ENCODE results near the gene AKAP1.

- no peak for TF ChIP-seq MAFK (IDR thresholded peaks at IDR 0.05; ENCODE audit: low read depth, low read length)
- no peak for TF ChIP-seq MAX (IDR thresholded peaks at IDR 0.05)
- no peak for TF ChIP-seq CTCF (IDR thresholded peaks at IDR 0.05; ENCODE audit: control extremely low read depth in 1 of 3, insufficient read depth in 1 of 3, low read depth in 1 of 3, low read length in 3 of 3)
- no peak for TF ChIP-seq GABPA (IDR thresholded peaks at IDR 0.05; ENCODE audit: borderline replicate concordance, insufficient read depth, low read length)
- TF ChIP-seq TBP (IDR thresholded peaks at IDR 0.05; ENCODE audit: low read depth, low read length) = no peak
- TF ChIP-seq E2F6 (IDR thresholded peaks at IDR 0.05) = no peak
- no peak for TF ChIP-seq EZH2 (IDR thresholded peaks at IDR 0.05; ENCODE audit: low read depth, low read length, severe bottlenecking)
- TF ChIP-seq CEBPB (IDR thresholded peaks at IDR 0.05; ENCODE audit: low read depth, low read length) = no peak
- TF ChIP-seq SIN3A (conservative IDR thresholded peaks at IDR 0.05 in 1 of 2, IDR thresholded peaks at IDR 0.05 in 1 of 2; ENCODE audit: low read depth in 1 of 2, low read length in 2 of 2) = no peak
- TF ChIP-seq EGR1 (IDR thresholded peaks at IDR 0.05; ENCODE audit: borderline replicate concordance, low read depth, low read length) = no peak
These were observed 7.1 kb downstream of the AKAP1 start for GRCh38 chr17:57092171-57092570.

Data from H1 (cell line).